Measurements from ENCODE around the gene CSNK1G1.
A peak's percentile ranks its signal among the peaks of the same experiment; 100 is the strongest.
"Not testable (repeated sequence)": the region's sequence is repeated elsewhere in the genome, so short reads cannot be mapped to it uniquely, and the experiment has no call there.

Gene CSNK1G1

GRCh38 chr15:64285871-64286270 is 70.1 kb downstream of the CSNK1G1 start:
- FAIRE-seq, result no peak

GRCh38 chr15:64285150-64285549 is 70.8 kb downstream of the CSNK1G1 start:
- FAIRE-seq, result peak; percentile 6

GRCh38 chr15:64284042-64284441 is 71.9 kb downstream of the CSNK1G1 start:
- FAIRE-seq, result no peak

- no peak for FAIRE-seq
Observed at GRCh38 chr15:64282701-64283100, 73.3 kb downstream of the CSNK1G1 start.

- FAIRE-seq, result no peak
Observed at GRCh38 chr15:64279131-64279530, 76.8 kb downstream of the CSNK1G1 start.

GRCh38 chr15:64275934-64276333 is 80.0 kb downstream of the CSNK1G1 start:
- no peak for FAIRE-seq

- no peak for FAIRE-seq
Observed at GRCh38 chr15:64274341-64274950, 81.5 kb downstream of the CSNK1G1 start.

GRCh38 chr15:64267331-64267973 is 88.5 kb downstream of the CSNK1G1 start:
- FAIRE-seq, result no peak

GRCh38 chr15:64265188-64265587 is 90.8 kb downstream of the CSNK1G1 start:
- not testable (repeated sequence) for FAIRE-seq

- no peak for FAIRE-seq
Observed at GRCh38 chr15:64264502-64264901, 91.5 kb downstream of the CSNK1G1 start.

GRCh38 chr15:64263567-64263966 is 92.4 kb downstream of the CSNK1G1 start:
- FAIRE-seq, result no peak

GRCh38 chr15:64256051-64256450 is 99.9 kb downstream of the CSNK1G1 start:
- FAIRE-seq, result no peak

GRCh38 chr15:64251658-64252057 is 104.3 kb downstream of the CSNK1G1 start:
- no peak for FAIRE-seq

GRCh38 chr15:64251121-64251520 is 104.9 kb downstream of the CSNK1G1 start:
- FAIRE-seq, result no peak

- FAIRE-seq, result no peak
Observed at GRCh38 chr15:64249883-64250575, 105.9 kb downstream of the CSNK1G1 start.

GRCh38 chr15:64249406-64249805 is 106.6 kb downstream of the CSNK1G1 start:
- FAIRE-seq, result no peak

- no peak for FAIRE-seq
Observed at GRCh38 chr15:64247906-64248541, 107.9 kb downstream of the CSNK1G1 start.

GRCh38 chr15:64247535-64247905 is 108.5 kb downstream of the CSNK1G1 start:
- FAIRE-seq, result no peak

GRCh38 chr15:64246364-64247189 is 109.4 kb downstream of the CSNK1G1 start:
- FAIRE-seq, result no peak

- no peak for FAIRE-seq
Observed at GRCh38 chr15:64245405-64245804, 110.6 kb downstream of the CSNK1G1 start.

GRCh38 chr15:64237677-64238076 is 118.3 kb downstream of the CSNK1G1 start:
- no peak for FAIRE-seq

GRCh38 chr15:64236156-64236894 is 119.6 kb downstream of the CSNK1G1 start:
- FAIRE-seq, result no peak

Data from A204.1 (cell line).